Measurements from ENCODE around the gene FAF1. TPM values are rescaled to one million over a fixed set of nuclear protein-coding genes. Genes with fewer than 3 reads are reported as not detected.

FAF1 gene
- total and polyA plus RNA-seq, 2 donors (not counting 1 experiment from before 2014, with no cell fraction given) = 39.6 to 40.0 TPM

- Histone ChIP-seq H3K36me3 (ENCODE audit: control insufficient read depth, insufficient read depth, low read length) (no peaks in the 10 kb centered on the region), H3K4me3 (replicated peaks in 1 of 4; ENCODE audit: control extremely low read depth in 1 of 4, insufficient read depth in 1 of 4, low read depth in 3 of 4, low read length in 4 of 4) (no peak overlapping the region), H3K79me2 (ENCODE audit: control insufficient read depth, insufficient read depth, low read length) (no peaks in the 10 kb centered on the region), H3K27me3 (ENCODE audit: control insufficient read depth, insufficient read depth, low read length) (no peaks in the 10 kb centered on the region), H3K4me1 (ENCODE audit: control insufficient read depth, extremely low read depth, insufficient read depth, low read length) (no peaks in the 10 kb centered on the region), H3K4me2 (ENCODE audit: extremely low read depth, insufficient read depth, low read length) (no peak overlapping the region), H2AFZ (ENCODE audit: low read length) (no peak overlapping the region), H4K20me1 (ENCODE audit: control insufficient read depth, extremely low read depth, insufficient read depth, low read length) (no peaks in the 10 kb centered on the region), H3K27ac (ENCODE audit: insufficient read depth, low read length) (no peak overlapping the region), H3K9me3 (ENCODE audit: control insufficient read depth, insufficient read depth, low read depth, low read length) (no peaks in the 10 kb centered on the region), H3K9ac (ENCODE audit: insufficient read depth, low read length) (no peak overlapping the region)
- TF ChIP-seq CTCF (conservative IDR thresholded peaks at IDR 0.05 in 1 of 2, IDR thresholded peaks at IDR 0.05 in 1 of 2; ENCODE audit: low read depth in 1 of 2, low read length in 2 of 2) (no peak), EZH2 (IDR thresholded peaks at IDR 0.05; ENCODE audit: low read length, missing control alignments) (no peak)
- no peak for DNase-seq (ENCODE audit: low read depth in 2 of 2)
Measured at GRCh38 chr1:50473513-50473912, 486.6 kb downstream of the FAF1 start.

- Histone ChIP-seq H3K4me2 (ENCODE audit: extremely low read depth, insufficient read depth, low read length) (no peak overlapping the region), H3K27me3 (ENCODE audit: control insufficient read depth, insufficient read depth, low read length) (no peaks in the 10 kb centered on the region), H3K27ac (ENCODE audit: insufficient read depth, low read length) (no peak overlapping the region), H3K9ac (ENCODE audit: insufficient read depth, low read length) (no peak overlapping the region), H3K4me1 (ENCODE audit: control insufficient read depth, extremely low read depth, insufficient read depth, low read length) (no peaks in the 10 kb centered on the region), H3K79me2 (ENCODE audit: control insufficient read depth, insufficient read depth, low read length) (no peaks in the 10 kb centered on the region), H2AFZ (ENCODE audit: low read length) (no peak overlapping the region), H4K20me1 (ENCODE audit: control insufficient read depth, extremely low read depth, insufficient read depth, low read length) (no peaks in the 10 kb centered on the region), H3K36me3 (ENCODE audit: control insufficient read depth, insufficient read depth, low read length) (no peaks in the 10 kb centered on the region), H3K4me3 (replicated peaks in 1 of 4; ENCODE audit: control extremely low read depth in 1 of 4, insufficient read depth in 1 of 4, low read depth in 3 of 4, low read length in 4 of 4) (no peak overlapping the region), H3K9me3 (ENCODE audit: control insufficient read depth, insufficient read depth, low read depth, low read length) (no peaks in the 10 kb centered on the region)
- DNase-seq (ENCODE audit: low read depth in 2 of 2) = no peak
- TF ChIP-seq EZH2 (IDR thresholded peaks at IDR 0.05; ENCODE audit: low read length, missing control alignments) (no peak), CTCF (conservative IDR thresholded peaks at IDR 0.05 in 1 of 2, IDR thresholded peaks at IDR 0.05 in 1 of 2; ENCODE audit: low read depth in 1 of 2, low read length in 2 of 2) (no peak)
Measured at GRCh38 chr1:50471967-50472366, 488.1 kb downstream of the FAF1 start.

GRCh38 chr1:50462964-50463363 is 497.1 kb downstream of the FAF1 start:
- H3K4me1 ChIP-seq (ENCODE audit: control insufficient read depth, extremely low read depth, insufficient read depth, low read length) = no peaks in the 10 kb centered on the region
- no peak overlapping the region for H3K4me3 ChIP-seq (replicated peaks in 1 of 4; ENCODE audit: control extremely low read depth in 1 of 4, insufficient read depth in 1 of 4, low read depth in 3 of 4, low read length in 4 of 4)
- no peaks in the 10 kb centered on the region for H3K36me3 ChIP-seq (ENCODE audit: control insufficient read depth, insufficient read depth, low read length)
- H3K27me3 ChIP-seq (ENCODE audit: control insufficient read depth, insufficient read depth, low read length) = no peaks in the 10 kb centered on the region
- no peaks in the 10 kb centered on the region for H4K20me1 ChIP-seq (ENCODE audit: control insufficient read depth, extremely low read depth, insufficient read depth, low read length)
- no peaks in the 10 kb centered on the region for H3K9me3 ChIP-seq (ENCODE audit: control insufficient read depth, insufficient read depth, low read depth, low read length)
- H3K4me2 ChIP-seq (ENCODE audit: extremely low read depth, insufficient read depth, low read length) = no peak overlapping the region
- TF ChIP-seq EZH2 (IDR thresholded peaks at IDR 0.05; ENCODE audit: low read length, missing control alignments) = no peak
- no peak for TF ChIP-seq CTCF (conservative IDR thresholded peaks at IDR 0.05 in 1 of 2, IDR thresholded peaks at IDR 0.05 in 1 of 2; ENCODE audit: low read depth in 1 of 2, low read length in 2 of 2)
- DNase-seq (ENCODE audit: low read depth in 2 of 2) = no peak
- no peak overlapping the region for H2AFZ ChIP-seq (ENCODE audit: low read length)
- H3K9ac ChIP-seq (ENCODE audit: insufficient read depth, low read length) = no peak overlapping the region
- no peaks in the 10 kb centered on the region for H3K79me2 ChIP-seq (ENCODE audit: control insufficient read depth, insufficient read depth, low read length)
- H3K27ac ChIP-seq (ENCODE audit: insufficient read depth, low read length) = no peak overlapping the region
